ENCODE data around the gene TRIP11. TPM values are rescaled to one million over a fixed set of nuclear protein-coding genes. Genes with fewer than 3 reads are reported as not detected.
"Not testable (repeated sequence)": the region's sequence is repeated elsewhere in the genome, so short reads cannot be mapped to it uniquely, and the experiment has no call there.

Gene TRIP11
- 37.0 and 41.7 TPM in 2 replicates for total RNA-seq

DNA sequence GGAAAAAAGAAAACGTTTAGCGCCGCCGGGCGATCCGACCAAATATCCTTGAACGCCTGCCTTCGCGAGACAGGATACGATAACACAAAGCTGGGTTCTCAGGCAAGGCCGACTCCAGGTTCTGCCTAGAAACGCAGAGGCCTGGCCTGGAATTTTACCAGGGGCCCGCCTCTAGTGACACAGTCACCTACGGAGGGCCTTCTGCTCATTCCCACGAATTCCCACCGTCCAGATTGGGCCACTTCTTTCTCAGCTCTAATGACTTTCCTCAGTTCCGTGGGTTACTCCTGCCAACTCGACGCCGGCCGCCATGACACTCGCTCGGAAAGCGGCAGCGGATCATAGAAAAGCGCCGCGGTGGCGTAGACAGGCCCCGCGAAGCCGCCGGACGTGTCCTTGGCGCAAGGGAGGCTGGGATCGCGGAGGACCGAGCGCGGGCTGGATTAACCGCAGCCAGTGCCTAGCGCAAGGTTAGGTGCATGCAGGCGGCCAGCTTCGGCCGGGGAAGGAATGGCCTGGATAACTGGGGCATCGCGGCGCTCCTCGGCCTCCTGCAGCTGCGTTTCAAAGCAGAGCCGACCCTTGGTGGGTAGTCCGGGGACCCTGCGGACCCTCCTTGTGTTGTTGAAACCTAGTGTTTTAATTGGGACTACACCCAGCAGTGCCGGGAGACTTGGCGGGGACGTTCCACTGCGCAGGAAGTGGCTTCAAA lies at the start of gene TRIP11:
TSS of gene TRIP11 (minus strand) at position 341 of the 712 bp plus-strand sequence. CDS start 374 bp downstream, outside the sequence.
- peaks cover 27% of the 10 kb centered on the region for H3K4me1 Mint-ChIP-seq (ENCODE audit: low read depth)
- H3K36me3 Mint-ChIP-seq (ENCODE audit: low read depth), result peaks cover 24% of the 10 kb centered on the region
- H3K4me3 Mint-ChIP-seq (ENCODE audit: low read depth), result peak within 1 kb of the TSS; percentile 97
- H3K9me3 Mint-ChIP-seq, result no peaks in the 10 kb centered on the region
- H3K27ac Mint-ChIP-seq, result peak within 1 kb of the TSS; percentile 99
- DNase-seq (ENCODE audit: low spot score), result peak; percentile 93
- intact Hi-C loops (cut with micrococcal nuclease), result loop anchor here (1.0 to 5.0 kb wide), 4 partner anchors 66 to 530 kb away; partner anchors contain the start of genes ATXN3, CPSF2, NDUFB1 and PPP4R3A
- H3K27me3 Mint-ChIP-seq (ENCODE audit: low read depth), result no peaks in the 10 kb centered on the region

DNA sequence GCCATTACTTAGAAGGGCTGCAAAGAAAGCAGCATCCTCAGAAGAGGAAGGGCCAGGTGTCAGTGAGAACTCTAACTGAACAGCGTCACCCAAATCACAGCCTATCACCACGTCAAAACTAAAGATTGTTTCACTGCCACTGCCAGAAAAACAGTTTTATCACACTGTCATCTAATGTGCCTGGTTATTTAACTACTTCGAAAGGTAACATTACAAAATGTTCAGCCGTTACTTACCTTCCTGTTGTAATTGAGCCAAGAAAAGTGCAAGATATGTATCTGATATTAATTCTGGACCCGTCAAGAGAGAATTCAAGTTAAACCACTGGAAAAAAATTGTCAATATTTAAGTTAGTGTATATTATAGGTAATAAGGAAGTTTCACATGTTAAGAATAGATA lies 48.6 kb upstream of the TRIP11 start:
- H3K36me3 Mint-ChIP-seq (ENCODE audit: low read depth), result peaks cover 34% of the 10 kb centered on the region
- no peaks in the 10 kb centered on the region for H3K27me3 Mint-ChIP-seq (ENCODE audit: low read depth)
- H3K4me1 Mint-ChIP-seq (ENCODE audit: low read depth), result no peaks in the 10 kb centered on the region
- no peak overlapping the region for H3K4me3 Mint-ChIP-seq (ENCODE audit: low read depth)
- intact Hi-C loops (cut with micrococcal nuclease), result no loop called here
- no peak for DNase-seq (ENCODE audit: low spot score)
- no peak overlapping the region for H3K27ac Mint-ChIP-seq
- H3K9me3 Mint-ChIP-seq, result no peaks in the 10 kb centered on the region

DNA sequence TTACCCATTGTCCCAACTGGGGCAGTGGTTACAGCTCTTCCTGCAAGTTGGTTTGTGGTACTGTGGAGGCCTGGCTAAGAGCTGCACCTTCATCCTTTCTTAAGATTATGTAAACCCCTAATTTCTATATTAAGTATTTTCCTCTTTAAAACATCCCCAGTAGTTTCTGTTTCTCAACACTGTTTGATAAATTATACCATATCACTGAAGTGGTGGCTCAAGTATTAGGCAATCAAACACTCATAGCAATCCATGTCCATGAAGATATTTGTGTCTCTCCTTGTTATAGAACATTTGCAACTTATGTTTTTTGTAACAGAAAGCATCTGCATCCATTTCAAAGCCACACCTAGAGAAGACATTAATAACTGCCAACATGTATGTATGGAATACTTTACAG lies 34.7 kb upstream of the TRIP11 start:
- Mint-ChIP-seq H3K36me3 (ENCODE audit: low read depth) (peaks cover 25% of the 10 kb centered on the region), H3K4me3 (ENCODE audit: low read depth) (no peak overlapping the region), H3K27ac (no peak overlapping the region), H3K4me1 (ENCODE audit: low read depth) (no peaks in the 10 kb centered on the region), H3K27me3 (ENCODE audit: low read depth) (no peaks in the 10 kb centered on the region), H3K9me3 (no peaks in the 10 kb centered on the region)
- intact Hi-C loops (cut with micrococcal nuclease), result no loop called here
- no peak for DNase-seq (ENCODE audit: low spot score)

DNA sequence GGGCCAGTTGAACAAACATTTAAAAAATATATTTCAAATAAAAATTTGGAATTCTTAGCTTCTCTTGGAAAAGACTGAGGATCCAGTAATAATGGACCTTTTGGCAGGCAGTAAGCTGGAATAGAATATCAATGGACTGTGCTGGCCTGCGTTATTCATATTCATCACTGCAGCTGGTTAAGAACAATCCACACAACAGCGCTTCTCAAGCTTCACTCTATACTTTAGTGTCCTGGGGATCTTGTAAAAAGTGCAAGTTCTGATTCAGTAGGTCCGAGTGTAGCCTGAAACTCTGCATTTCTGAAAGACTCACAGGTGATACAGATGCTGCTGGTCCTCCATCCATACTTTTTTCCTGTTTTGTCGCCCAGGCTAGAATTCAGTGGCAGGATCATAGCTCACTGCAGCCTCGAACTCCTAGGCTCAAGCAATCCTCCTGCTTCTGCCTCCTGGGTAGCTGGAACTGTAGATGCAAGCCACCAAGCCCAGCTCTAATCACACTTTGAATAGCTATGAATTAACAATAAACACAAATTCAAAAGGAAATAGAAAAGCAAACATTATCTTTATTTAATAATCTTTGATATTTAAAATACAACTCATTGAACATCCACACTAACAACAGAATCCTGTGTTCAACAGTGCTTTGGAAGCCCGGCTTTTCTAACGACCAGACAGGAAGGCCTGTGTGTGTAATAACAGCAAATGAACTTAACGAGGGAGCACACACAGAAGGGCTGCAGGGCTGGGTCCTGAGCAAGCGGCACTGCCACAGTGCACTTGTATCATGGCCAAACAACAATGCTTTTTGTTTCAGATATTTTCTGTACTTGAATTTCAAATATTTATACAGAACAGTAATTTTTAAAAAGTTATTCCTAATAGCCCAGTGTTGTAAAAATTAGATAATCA lies 18.4 kb upstream of the TRIP11 start:
- Mint-ChIP-seq H3K9me3 (no peaks in the 10 kb centered on the region), H3K27me3 (ENCODE audit: low read depth) (no peaks in the 10 kb centered on the region), H3K4me3 (ENCODE audit: low read depth) (no peak overlapping the region), H3K4me1 (ENCODE audit: low read depth) (no peaks in the 10 kb centered on the region), H3K36me3 (ENCODE audit: low read depth) (peaks cover 7% of the 10 kb centered on the region), H3K27ac (no peak overlapping the region)
- intact Hi-C loops (cut with micrococcal nuclease), result no loop called here
- no peak for DNase-seq (ENCODE audit: low spot score)

DNA sequence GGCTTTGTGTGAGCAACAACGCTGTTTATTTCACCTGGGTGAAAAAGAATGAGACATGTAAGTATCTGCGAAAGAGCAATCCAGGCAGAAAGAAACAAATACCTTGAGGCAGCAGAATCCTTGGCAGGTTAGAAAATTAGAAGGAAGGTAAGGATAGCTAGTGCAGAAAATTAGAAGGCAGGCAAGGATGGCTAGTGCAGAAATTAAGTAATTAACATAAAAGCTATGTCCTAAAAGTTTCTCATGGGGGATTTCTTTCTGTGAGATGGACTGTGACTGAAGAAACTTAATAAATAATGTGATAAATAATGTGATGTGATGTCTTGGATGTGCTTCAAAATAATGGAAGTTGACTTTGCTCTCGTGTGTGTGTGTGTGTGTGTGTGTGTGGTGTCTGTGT lies 9.9 kb upstream of the TRIP11 start:
- Mint-ChIP-seq H3K4me1 (ENCODE audit: low read depth) (no peaks in the 10 kb centered on the region), H3K27ac (no peak overlapping the region), H3K27me3 (ENCODE audit: low read depth) (no peaks in the 10 kb centered on the region), H3K9me3 (peaks cover 11% of the 10 kb centered on the region), H3K4me3 (ENCODE audit: low read depth) (no peak overlapping the region), H3K36me3 (ENCODE audit: low read depth) (peaks cover 5% of the 10 kb centered on the region)
- intact Hi-C loops (cut with micrococcal nuclease), result no loop called here
- DNase-seq (ENCODE audit: low spot score), result no peak

DNA sequence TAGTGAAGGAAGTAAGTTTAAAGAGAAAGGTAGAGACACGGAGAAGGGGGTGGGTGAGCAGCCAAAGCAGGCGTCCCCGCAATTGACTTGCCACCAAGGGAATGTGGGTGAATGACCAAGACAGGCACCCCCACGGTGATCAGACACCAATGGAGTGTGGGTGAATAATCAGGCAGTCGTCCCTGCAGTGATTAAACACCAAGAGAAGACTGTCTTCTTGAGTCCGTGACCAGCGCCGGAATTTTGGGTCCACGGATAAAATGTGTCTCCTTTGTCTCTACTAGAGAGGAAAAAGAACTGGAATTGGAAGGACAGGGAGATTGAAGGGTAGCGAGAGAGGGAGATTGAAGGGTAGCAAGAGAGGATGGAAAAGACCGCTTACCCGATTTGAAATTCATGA lies 9.4 kb upstream of the TRIP11 start:
- intact Hi-C loops (cut with micrococcal nuclease); H3K27ac Mint-ChIP-seq; H3K4me3 Mint-ChIP-seq (ENCODE audit: low read depth); H3K36me3 Mint-ChIP-seq (ENCODE audit: low read depth); H3K4me1 Mint-ChIP-seq (ENCODE audit: low read depth); DNase-seq (ENCODE audit: low spot score); H3K27me3 Mint-ChIP-seq (ENCODE audit: low read depth): not testable (repeated sequence)
- H3K9me3 Mint-ChIP-seq, result peaks cover 11% of the 10 kb centered on the region

DNA sequence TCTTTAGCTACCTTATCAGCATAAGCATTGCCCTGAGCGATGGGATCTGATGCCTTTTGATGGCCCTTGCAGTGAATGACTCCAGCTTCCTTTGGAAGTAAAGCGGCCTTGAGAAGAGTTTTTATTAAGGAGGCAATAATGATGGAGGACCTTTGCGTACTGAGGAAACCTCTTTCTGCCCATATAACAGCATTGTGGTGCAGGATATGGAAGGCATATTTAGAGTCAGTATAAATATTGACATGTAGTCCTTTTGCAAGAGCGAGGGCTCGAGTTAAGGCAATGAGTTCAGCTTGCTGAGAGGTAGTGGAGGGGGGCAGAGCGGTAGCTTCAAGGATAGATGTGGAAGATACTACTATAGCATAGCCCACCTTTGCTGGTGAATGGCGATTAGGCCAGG lies 6.0 kb upstream of the TRIP11 start:
- not testable (repeated sequence) for H3K36me3 Mint-ChIP-seq (ENCODE audit: low read depth); H3K27ac Mint-ChIP-seq; H3K4me1 Mint-ChIP-seq (ENCODE audit: low read depth)

DNA sequence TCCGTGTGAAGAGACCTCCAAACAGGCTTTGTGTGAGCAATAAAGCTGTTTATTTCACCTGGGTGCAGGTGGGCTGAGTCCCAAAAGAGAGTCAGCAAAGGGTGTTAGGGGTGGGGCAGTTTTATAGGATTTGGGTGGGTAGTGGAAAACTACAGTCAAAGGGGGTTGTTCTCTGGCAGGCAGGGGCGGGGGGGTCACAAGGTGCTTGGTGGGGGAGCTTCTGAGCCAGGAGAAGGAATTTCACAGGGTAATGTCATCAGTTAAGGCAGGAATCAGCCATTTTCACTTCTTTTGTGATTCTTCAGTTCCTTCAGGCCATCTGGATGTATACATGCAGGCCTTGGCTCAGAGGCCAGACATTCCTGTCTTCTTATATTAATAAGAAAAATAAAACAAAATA lies 1.9 kb upstream of the TRIP11 start:
- DNase-seq (ENCODE audit: low spot score); H3K27me3 Mint-ChIP-seq (ENCODE audit: low read depth); H3K27ac Mint-ChIP-seq; H3K9me3 Mint-ChIP-seq: not testable (repeated sequence)
- Mint-ChIP-seq H3K4me3 (ENCODE audit: low read depth) (peak overlapping the region; percentile 14), H3K36me3 (ENCODE audit: low read depth) (peaks cover 18% of the 10 kb centered on the region), H3K4me1 (ENCODE audit: low read depth) (peaks cover 22% of the 10 kb centered on the region)
- intact Hi-C loops (cut with micrococcal nuclease), result loop anchor here (2.0 to 5.0 kb wide), 2 partner anchors 81 to 175 kb away; partner anchors contain the start of genes CPSF2, NDUFB1 and TC2N

More for the DNA sequence above, 6.0 kb upstream of the TRIP11 start:
- H3K4me3 Mint-ChIP-seq (ENCODE audit: low read depth); H3K27me3 Mint-ChIP-seq (ENCODE audit: low read depth); intact Hi-C loops (cut with micrococcal nuclease); DNase-seq (ENCODE audit: low spot score): not testable (repeated sequence)
- peaks cover 11% of the 10 kb centered on the region for H3K9me3 Mint-ChIP-seq

DNA sequence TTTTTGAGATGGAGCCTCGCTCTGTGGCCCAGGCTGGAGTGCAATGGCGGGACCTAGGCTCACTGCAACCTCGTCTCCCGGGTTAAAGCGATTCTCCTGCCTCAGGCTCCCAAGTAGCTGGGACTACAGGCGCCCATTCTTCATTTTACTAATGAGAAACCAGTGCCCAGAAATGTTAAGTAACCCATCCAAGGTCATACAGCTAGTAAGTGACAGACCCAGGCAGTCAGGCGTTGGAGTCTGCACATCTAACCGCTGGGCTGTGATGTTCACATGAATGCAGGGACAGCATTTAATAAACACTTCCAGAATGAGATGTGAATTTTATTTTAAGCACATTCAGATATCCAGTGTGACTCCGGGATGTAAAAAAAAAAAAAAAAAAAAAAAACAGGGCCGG lies 1.3 kb upstream of the TRIP11 start:
- H3K9me3 Mint-ChIP-seq, result no peaks in the 10 kb centered on the region
- DNase-seq (ENCODE audit: low spot score), result no peak
- H3K27me3 Mint-ChIP-seq (ENCODE audit: low read depth), result no peaks in the 10 kb centered on the region
- no peak overlapping the region for H3K4me3 Mint-ChIP-seq (ENCODE audit: low read depth)
- peaks cover 20% of the 10 kb centered on the region for H3K36me3 Mint-ChIP-seq (ENCODE audit: low read depth)
- H3K27ac Mint-ChIP-seq, result no peak overlapping the region
- intact Hi-C loops (cut with micrococcal nuclease), result loop anchor here (2.0 to 5.0 kb wide), 2 partner anchors 81 to 174 kb away; partner anchors contain the start of genes CPSF2, NDUFB1 and TC2N
- peaks cover 24% of the 10 kb centered on the region for H3K4me1 Mint-ChIP-seq (ENCODE audit: low read depth)

DNA sequence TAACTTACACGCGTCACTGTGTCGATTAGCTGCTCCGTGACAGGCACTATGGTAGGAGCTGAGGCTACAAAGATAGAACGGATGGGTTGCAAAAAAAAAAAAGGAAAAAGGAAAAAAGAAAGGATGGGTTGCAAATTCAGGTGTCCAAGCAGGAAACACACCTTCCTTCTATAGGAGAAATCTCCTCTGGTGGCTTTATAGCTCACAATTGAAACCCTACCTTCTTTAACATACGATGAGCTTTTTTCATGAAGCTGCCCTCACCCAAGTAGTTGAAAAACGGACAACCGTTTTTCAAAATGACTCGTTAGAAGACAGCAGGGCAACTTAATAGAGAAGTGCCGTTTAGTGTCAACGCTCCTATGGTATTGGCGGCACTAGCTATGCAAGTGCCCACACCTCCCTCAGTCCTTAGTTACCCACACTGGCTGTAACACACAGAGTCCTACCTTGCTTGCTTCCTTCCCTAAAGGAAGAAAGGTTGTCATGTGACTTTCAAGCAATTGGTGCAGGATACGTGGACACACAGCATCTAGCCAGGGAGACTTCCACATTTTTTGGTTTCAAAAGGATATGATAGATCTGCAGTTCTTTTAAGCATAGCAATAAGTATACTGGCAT lies 682 bp upstream of the TRIP11 start:
- peak; percentile 21 for DNase-seq (ENCODE audit: low spot score)
- Mint-ChIP-seq H3K4me3 (ENCODE audit: low read depth) (peak overlapping the region; percentile 97), H3K9me3 (no peaks in the 10 kb centered on the region), H3K36me3 (ENCODE audit: low read depth) (peaks cover 24% of the 10 kb centered on the region), H3K27me3 (ENCODE audit: low read depth) (no peaks in the 10 kb centered on the region), H3K27ac (peak overlapping the region; percentile 99), H3K4me1 (ENCODE audit: low read depth) (peaks cover 27% of the 10 kb centered on the region)
- intact Hi-C loops (cut with micrococcal nuclease), result loop anchor here (1.0 to 5.0 kb wide), 4 partner anchors 66 to 530 kb away; partner anchors contain the start of genes ATXN3, CPSF2, NDUFB1 and PPP4R3A

DNA sequence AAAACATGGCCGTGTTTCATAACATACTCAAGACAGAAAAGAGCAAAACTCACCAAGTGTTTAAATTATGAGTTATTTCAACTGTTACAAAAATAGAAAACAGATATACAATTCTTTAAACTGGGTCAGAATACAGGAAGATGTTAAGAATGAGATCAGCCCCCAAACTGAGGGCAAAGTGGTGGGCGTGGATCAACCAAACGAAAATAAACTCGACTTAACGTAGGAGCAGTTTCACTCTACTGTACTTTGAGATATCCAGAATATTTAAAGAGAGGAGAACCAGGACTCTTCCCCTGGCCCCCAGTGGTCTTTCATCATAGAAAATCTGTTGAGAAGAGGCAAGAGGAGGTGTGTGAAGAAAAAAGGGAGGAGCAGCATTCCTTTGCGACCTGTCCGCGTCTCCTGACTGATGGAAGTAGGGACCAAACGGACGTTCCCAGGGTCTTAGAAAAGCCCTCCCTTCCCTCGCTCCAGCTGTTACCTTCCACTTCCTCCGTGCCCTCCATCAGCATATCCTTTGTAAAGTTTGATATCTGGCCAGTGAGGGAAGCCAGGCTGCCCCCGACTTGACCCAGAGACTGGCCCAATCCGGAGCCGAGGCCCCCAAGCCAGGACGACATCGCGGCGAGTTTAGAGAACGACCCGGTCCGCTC lies 668 bp downstream of the TRIP11 start:
- H3K9me3 Mint-ChIP-seq, result no peaks in the 10 kb centered on the region

DNA sequence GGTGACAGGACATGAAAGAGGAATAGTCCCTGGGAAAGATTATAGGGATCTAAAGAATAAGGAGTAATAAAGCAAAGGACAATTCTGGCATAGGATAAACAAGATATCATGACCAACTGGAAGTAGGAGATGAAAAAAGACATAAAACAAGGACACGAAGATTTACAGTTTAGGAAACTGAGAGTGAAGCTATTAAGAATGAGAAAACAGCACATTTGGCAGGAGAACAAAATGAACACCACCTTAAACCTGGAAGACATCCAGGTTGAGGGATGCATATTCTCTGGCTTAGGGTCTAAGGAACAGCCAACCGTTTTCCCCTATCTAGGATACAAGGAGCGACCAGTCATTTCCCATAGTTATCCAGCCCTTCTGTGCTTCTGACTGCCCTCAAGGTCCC lies 1.9 kb downstream of the TRIP11 start:
- H3K36me3 Mint-ChIP-seq (ENCODE audit: low read depth), result peaks cover 31% of the 10 kb centered on the region
- no peak for DNase-seq (ENCODE audit: low spot score)
- intact Hi-C loops (cut with micrococcal nuclease), result no loop called here
- H3K4me3 Mint-ChIP-seq (ENCODE audit: low read depth), result peak overlapping the region; percentile 97
- H3K27ac Mint-ChIP-seq, result peak overlapping the region; percentile 15
- peaks cover 27% of the 10 kb centered on the region for H3K4me1 Mint-ChIP-seq (ENCODE audit: low read depth)
- no peaks in the 10 kb centered on the region for H3K27me3 Mint-ChIP-seq (ENCODE audit: low read depth)
- H3K9me3 Mint-ChIP-seq, result no peaks in the 10 kb centered on the region

More for the DNA sequence above, 668 bp downstream of the TRIP11 start:
- peaks cover 27% of the 10 kb centered on the region for H3K4me1 Mint-ChIP-seq (ENCODE audit: low read depth)
- no peak for DNase-seq (ENCODE audit: low spot score)
- H3K36me3 Mint-ChIP-seq (ENCODE audit: low read depth), result peaks cover 28% of the 10 kb centered on the region
- H3K27ac Mint-ChIP-seq, result peak overlapping the region; percentile 99
- no peaks in the 10 kb centered on the region for H3K27me3 Mint-ChIP-seq (ENCODE audit: low read depth)
- intact Hi-C loops (cut with micrococcal nuclease), result no loop called here
- H3K4me3 Mint-ChIP-seq (ENCODE audit: low read depth), result peak overlapping the region; percentile 97

Measured in activated T-helper 2 cell treated with anti-CD3 and anti-CD28 coated beads, Interferon-gamma antibody, Interleukin-2, Interleukin-4, amounts not matched to agents 10 μg/mL and 5 μg/mL and 100 μg/mL, durations not matched to agents 14 hours and 24 hours and 36 hours (primary cell).